Fibroblast of pulmonary artery (primary cell): ENCODE measurements around the gene S100A10.
A peak's percentile ranks its signal among the peaks of the same experiment; 100 is the strongest.

Source experiments
- DNase-seq: peaks from one replicate; pipeline ENCODE4 v3.0.0-alpha.2; 2010; ENCODE audit warnings: low read depth
- H3K4me3 ChIP-seq: replicated peaks from 2 replicates; pipeline ENCODE4 v1.5.1; 2011; ENCODE audit warnings: low read depth, mild to moderate bottlenecking, control low read depth, low read length, moderate library complexity
- CTCF ChIP-seq: IDR thresholded peaks from 2 replicates; pipeline ENCODE4 v1.5.1; 2011; ENCODE audit warnings: mild to moderate bottlenecking, control low read depth, low read length, inconsistent platforms; ENCODE audit errors: missing control alignments

S100A10 gene

GRCh38 chr1:151975311-151976014 is 18.2 kb downstream of the S100A10 start:
- no peak overlapping the region for H3K4me3 ChIP-seq
- TF ChIP-seq CTCF: no peak
- no peak for DNase-seq

- no peak for TF ChIP-seq CTCF
- no peak overlapping the region for H3K4me3 ChIP-seq
- DNase-seq: peak; percentile 69
Observed at GRCh38 chr1:151972542-151973248, 21.0 kb downstream of the S100A10 start.

GRCh38 chr1:151970626-151971025 is 23.0 kb downstream of the S100A10 start:
- no peak for DNase-seq
- no peak for TF ChIP-seq CTCF

GRCh38 chr1:151970128-151970527 is 23.5 kb downstream of the S100A10 start:
- H3K4me3 ChIP-seq: no peak overlapping the region
- no peak for DNase-seq
- TF ChIP-seq CTCF: no peak

More at GRCh38 chr1:151970626-151971025, 23.0 kb downstream of the S100A10 start:
- H3K4me3 ChIP-seq: no peak overlapping the region

GRCh38 chr1:151968791-151969399 is 24.8 kb downstream of the S100A10 start:
- TF ChIP-seq CTCF: no peak
- DNase-seq: no peak
- H3K4me3 ChIP-seq: no peak overlapping the region

- peak; percentile 92 for TF ChIP-seq CTCF
- peak; percentile 65 for DNase-seq
- H3K4me3 ChIP-seq: no peak overlapping the region
Observed at GRCh38 chr1:151968058-151968457, 25.6 kb downstream of the S100A10 start.
